ENCODE data around the gene PCNX2. TPM values are rescaled to one million over a fixed set of nuclear protein-coding genes. Genes with fewer than 3 reads are reported as not detected.

The PCNX2 gene
- total RNA-seq, 1 donor, result 56.8 TPM

DNA sequence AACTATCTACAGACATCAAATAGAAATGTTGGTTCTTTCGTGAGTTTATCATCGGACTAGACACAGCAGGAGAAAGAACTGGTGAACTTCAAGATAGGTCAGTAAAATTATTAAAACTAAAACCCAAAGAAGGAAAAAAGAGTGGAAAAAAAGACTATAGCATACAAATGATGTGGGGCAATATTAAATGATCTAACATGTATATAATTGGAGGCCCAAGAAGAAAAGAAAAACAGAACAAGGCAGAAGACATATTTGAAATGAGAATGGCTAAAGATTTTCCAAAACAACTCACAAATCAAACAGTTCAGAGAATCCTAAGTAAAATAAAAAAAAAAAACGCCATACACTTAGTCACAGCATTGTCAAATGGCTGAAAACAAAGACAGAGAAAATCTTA lies 101.8 kb downstream of the PCNX2 start:
- Histone ChIP-seq H3K4me2 (ENCODE audit: insufficient read depth, low read length) (no peak overlapping the region), H3K4me3 (ENCODE audit: insufficient read depth, low read length) (no peak overlapping the region), H4K20me1 (ENCODE audit: insufficient read depth, low read length) (no peaks in the 10 kb centered on the region), H3K4me1 (ENCODE audit: insufficient read depth, low read length) (no peaks in the 10 kb centered on the region), H3K79me2 (ENCODE audit: insufficient read depth, low read length) (no peaks in the 10 kb centered on the region), H3K27me3 (ENCODE audit: insufficient read depth, low read length) (no peaks in the 10 kb centered on the region), H3K27ac (ENCODE audit: low read depth, low read length) (no peak overlapping the region), H2AFZ (ENCODE audit: low read length) (no peak overlapping the region), H3K36me3 (ENCODE audit: insufficient read depth, low read length) (peaks cover 5% of the 10 kb centered on the region), H3K9me3 (ENCODE audit: low read depth, low read length) (no peaks in the 10 kb centered on the region)
- TF ChIP-seq, protein P1, sequence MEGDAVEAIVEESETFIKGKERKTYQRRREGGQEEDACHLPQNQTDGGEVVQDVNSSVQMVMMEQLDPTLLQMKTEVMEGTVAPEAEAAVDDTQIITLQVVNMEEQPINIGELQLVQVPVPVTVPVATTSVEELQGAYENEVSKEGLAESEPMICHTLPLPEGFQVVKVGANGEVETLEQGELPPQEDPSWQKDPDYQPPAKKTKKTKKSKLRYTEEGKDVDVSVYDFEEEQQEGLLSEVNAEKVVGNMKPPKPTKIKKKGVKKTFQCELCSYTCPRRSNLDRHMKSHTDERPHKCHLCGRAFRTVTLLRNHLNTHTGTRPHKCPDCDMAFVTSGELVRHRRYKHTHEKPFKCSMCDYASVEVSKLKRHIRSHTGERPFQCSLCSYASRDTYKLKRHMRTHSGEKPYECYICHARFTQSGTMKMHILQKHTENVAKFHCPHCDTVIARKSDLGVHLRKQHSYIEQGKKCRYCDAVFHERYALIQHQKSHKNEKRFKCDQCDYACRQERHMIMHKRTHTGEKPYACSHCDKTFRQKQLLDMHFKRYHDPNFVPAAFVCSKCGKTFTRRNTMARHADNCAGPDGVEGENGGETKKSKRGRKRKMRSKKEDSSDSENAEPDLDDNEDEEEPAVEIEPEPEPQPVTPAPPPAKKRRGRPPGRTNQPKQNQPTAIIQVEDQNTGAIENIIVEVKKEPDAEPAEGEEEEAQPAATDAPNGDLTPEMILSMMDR (IDR thresholded peaks at IDR 0.05; ENCODE audit: extremely low read depth, low read depth, low read length), result no peak
- DNase-seq (ENCODE audit: insufficient read length, low spot score, missing footprints), result no peak

DNA sequence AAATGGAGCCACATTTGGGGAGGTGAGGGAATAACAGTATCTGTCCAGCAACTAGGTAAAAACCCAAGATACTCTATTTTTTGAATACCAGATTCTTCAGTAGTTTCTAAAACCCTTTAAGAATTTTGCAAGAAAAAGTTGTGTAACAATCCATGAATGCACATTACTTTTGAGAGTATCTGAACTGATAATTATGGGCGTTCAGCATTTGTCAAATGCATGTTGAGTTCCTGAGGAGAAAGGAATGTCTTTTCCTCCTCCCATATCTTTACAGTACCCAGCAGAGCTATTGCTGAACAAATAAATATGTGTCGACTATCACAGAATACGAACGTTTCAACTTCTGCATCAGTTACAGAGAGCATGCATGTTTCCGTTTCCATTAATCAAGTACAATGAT lies 104.5 kb downstream of the PCNX2 start:
- TF ChIP-seq, protein P1 (IDR thresholded peaks at IDR 0.05; ENCODE audit: extremely low read depth, low read depth, low read length), result no peak
- Histone ChIP-seq H3K4me3 (ENCODE audit: insufficient read depth, low read length) (no peak overlapping the region), H3K36me3 (ENCODE audit: insufficient read depth, low read length) (no peaks in the 10 kb centered on the region), H2AFZ (ENCODE audit: low read length) (no peak overlapping the region), H3K27me3 (ENCODE audit: insufficient read depth, low read length) (no peaks in the 10 kb centered on the region), H3K27ac (ENCODE audit: low read depth, low read length) (no peak overlapping the region), H3K4me2 (ENCODE audit: insufficient read depth, low read length) (no peak overlapping the region), H4K20me1 (ENCODE audit: insufficient read depth, low read length) (no peaks in the 10 kb centered on the region), H3K9me3 (ENCODE audit: low read depth, low read length) (no peaks in the 10 kb centered on the region), H3K4me1 (ENCODE audit: insufficient read depth, low read length) (no peaks in the 10 kb centered on the region), H3K79me2 (ENCODE audit: insufficient read depth, low read length) (no peaks in the 10 kb centered on the region)
- DNase-seq (ENCODE audit: insufficient read length, low spot score, missing footprints), result no peak

DNA sequence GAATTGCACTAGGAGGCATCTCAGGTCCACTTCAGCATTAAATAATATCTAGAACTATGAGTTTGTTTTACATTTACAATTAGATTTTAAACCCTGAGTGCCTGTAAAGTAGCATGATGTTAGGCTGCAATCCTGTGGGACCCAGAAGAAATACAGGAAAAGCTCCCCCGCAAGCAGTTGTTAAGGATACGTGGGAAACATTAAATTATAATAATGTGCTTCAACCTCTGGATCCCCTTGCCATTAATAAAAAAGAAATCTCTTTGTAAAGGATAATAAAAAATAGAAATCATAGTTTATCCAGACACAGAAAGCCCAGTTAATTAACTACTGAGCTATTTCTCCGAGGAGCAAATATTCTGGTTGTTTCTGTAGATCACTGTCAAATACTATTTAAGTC lies 106.0 kb downstream of the PCNX2 start:
- H3K4me2 ChIP-seq (ENCODE audit: insufficient read depth, low read length), result no peak overlapping the region
- H3K27me3 ChIP-seq (ENCODE audit: insufficient read depth, low read length), result no peaks in the 10 kb centered on the region
- DNase-seq (ENCODE audit: insufficient read length, low spot score, missing footprints), result no peak
- no peaks in the 10 kb centered on the region for H3K36me3 ChIP-seq (ENCODE audit: insufficient read depth, low read length)
- H3K79me2 ChIP-seq (ENCODE audit: insufficient read depth, low read length), result no peaks in the 10 kb centered on the region
- H2AFZ ChIP-seq (ENCODE audit: low read length), result no peak overlapping the region
- H3K27ac ChIP-seq (ENCODE audit: low read depth, low read length), result no peak overlapping the region
- TF ChIP-seq, protein P1 (IDR thresholded peaks at IDR 0.05; ENCODE audit: extremely low read depth, low read depth, low read length), result no peak
- H4K20me1 ChIP-seq (ENCODE audit: insufficient read depth, low read length), result no peaks in the 10 kb centered on the region
- H3K4me1 ChIP-seq (ENCODE audit: insufficient read depth, low read length), result no peaks in the 10 kb centered on the region
- no peak overlapping the region for H3K4me3 ChIP-seq (ENCODE audit: insufficient read depth, low read length)
- H3K9me3 ChIP-seq (ENCODE audit: low read depth, low read length), result no peaks in the 10 kb centered on the region

GRCh38 chr1:233188061-233188460 lies 107.5 kb downstream of the PCNX2 start:
- Histone ChIP-seq H3K9me3 (ENCODE audit: low read depth, low read length) (no peaks in the 10 kb centered on the region), H3K79me2 (ENCODE audit: insufficient read depth, low read length) (no peaks in the 10 kb centered on the region), H3K4me1 (ENCODE audit: insufficient read depth, low read length) (peaks cover 4% of the 10 kb centered on the region), H3K4me2 (ENCODE audit: insufficient read depth, low read length) (no peak overlapping the region), H4K20me1 (ENCODE audit: insufficient read depth, low read length) (no peaks in the 10 kb centered on the region), H3K27ac (ENCODE audit: low read depth, low read length) (no peak overlapping the region), H3K36me3 (ENCODE audit: insufficient read depth, low read length) (no peaks in the 10 kb centered on the region), H2AFZ (ENCODE audit: low read length) (no peak overlapping the region), H3K4me3 (ENCODE audit: insufficient read depth, low read length) (no peak overlapping the region), H3K27me3 (ENCODE audit: insufficient read depth, low read length) (no peaks in the 10 kb centered on the region)
- TF ChIP-seq, protein P1 (IDR thresholded peaks at IDR 0.05; ENCODE audit: extremely low read depth, low read depth, low read length), result no peak
- DNase-seq (ENCODE audit: insufficient read length, low spot score, missing footprints), result no peak
